Stimulated activated CD8-positive, alpha-beta memory T cell treated with anti-CD3 and anti-CD28 coated beads, Interleukin-4, amount 100 ng/mL, for 24 hours (primary cell): ENCODE results near the gene S100A6.
"Not testable (repeated sequence)": the region's sequence is repeated elsewhere in the genome, so short reads cannot be mapped to it uniquely, and the experiment has no call there.

Experiments
- DNase-seq: peaks from one replicate; pipeline ENCODE4 v3.0.0-alpha.2; 2020; ENCODE audit warnings: low read depth

The S100A6 gene

GRCh38 chr1:153535242-153536011 lies at the start of gene S100A6:
TSS of gene S100A6 (minus strand) at chr1:153535991. CDS start at chr1:153535339, 652 bp downstream.
- DNase-seq: peak; percentile 19

- DNase-seq: no peak
Measured at GRCh38 chr1:153585006-153585405, 49.2 kb upstream of the S100A6 start.

GRCh38 chr1:153583976-153584375 lies 48.2 kb upstream of the S100A6 start:
- DNase-seq: no peak

- DNase-seq: not testable (repeated sequence)
Measured at GRCh38 chr1:153583514-153583913, 47.7 kb upstream of the S100A6 start.

GRCh38 chr1:153582836-153583235 lies 47.0 kb upstream of the S100A6 start:
- not testable (repeated sequence) for DNase-seq

GRCh38 chr1:153578936-153579335 lies 43.1 kb upstream of the S100A6 start:
- no peak for DNase-seq

GRCh38 chr1:153578490-153578889 lies 42.7 kb upstream of the S100A6 start:
- no peak for DNase-seq

GRCh38 chr1:153577624-153578051 lies 41.8 kb upstream of the S100A6 start:
- DNase-seq: no peak

- no peak for DNase-seq
Measured at GRCh38 chr1:153577138-153577537, 41.3 kb upstream of the S100A6 start.

- DNase-seq: not testable (repeated sequence)
Measured at GRCh38 chr1:153575497-153575896, 39.7 kb upstream of the S100A6 start.

- not testable (repeated sequence) for DNase-seq
Measured at GRCh38 chr1:153575081-153575491, 39.3 kb upstream of the S100A6 start.

- DNase-seq: no peak
Measured at GRCh38 chr1:153573351-153573750, 37.6 kb upstream of the S100A6 start.

GRCh38 chr1:153572569-153573015 lies 36.8 kb upstream of the S100A6 start:
- DNase-seq: no peak

GRCh38 chr1:153571706-153572105 lies 35.9 kb upstream of the S100A6 start:
- DNase-seq: no peak

- no peak for DNase-seq
Measured at GRCh38 chr1:153570874-153571273, 35.1 kb upstream of the S100A6 start.

- no peak for DNase-seq
Measured at GRCh38 chr1:153569465-153569864, 33.7 kb upstream of the S100A6 start.

GRCh38 chr1:153568367-153569099 lies 32.7 kb upstream of the S100A6 start:
- DNase-seq: peak; percentile 71

GRCh38 chr1:153567621-153568366 lies 32.0 kb upstream of the S100A6 start:
- DNase-seq: no peak

- peak; percentile 79 for DNase-seq
Measured at GRCh38 chr1:153566414-153567371, 30.9 kb upstream of the S100A6 start.

- peak; percentile 32 for DNase-seq
Measured at GRCh38 chr1:153565529-153566374, 30.0 kb upstream of the S100A6 start, which contains the start of gene S100A2. TSS of gene S100A2 (minus strand) at chr1:153565844. CDS start at chr1:153563877, 1,967 bp downstream.
